ENCODE measurements around the gene CDC25A.
"Not testable (repeated sequence)": the region's sequence is repeated elsewhere in the genome, so short reads cannot be mapped to it uniquely, and the experiment has no call there.

CDC25A gene

GRCh38 chr3:48188266-48189201 is at the start of gene CDC25A:
Gene CDC25A, minus strand, starts transcription at chr3:48188417. Its CDS starts 470 bp downstream, at chr3:48187947.
- peak; percentile 99 for DNase-seq

GRCh38 chr3:48236531-48236930 is 48.3 kb upstream of the CDC25A start:
- no peak for DNase-seq

- no peak for DNase-seq
Observed at GRCh38 chr3:48233542-48233941, 45.3 kb upstream of the CDC25A start.

- DNase-seq = peak; percentile 32
Observed at GRCh38 chr3:48232734-48233133, 44.5 kb upstream of the CDC25A start.

- DNase-seq = no peak
Observed at GRCh38 chr3:48232232-48232631, 44.0 kb upstream of the CDC25A start.

- DNase-seq = no peak
Observed at GRCh38 chr3:48226939-48227338, 38.7 kb upstream of the CDC25A start.

- DNase-seq = no peak
Observed at GRCh38 chr3:48225587-48225986, 37.4 kb upstream of the CDC25A start.

- peak; percentile 8 for DNase-seq
Observed at GRCh38 chr3:48222616-48223513, 34.6 kb upstream of the CDC25A start, which contains the start of gene CAMP. Gene CAMP, plus strand, starts transcription at chr3:48223495. Its CDS starts 17 bp downstream, at chr3:48223512.

GRCh38 chr3:48220746-48221145 is 32.5 kb upstream of the CDC25A start:
- no peak for DNase-seq

- no peak for DNase-seq
Observed at GRCh38 chr3:48219543-48219942, 31.3 kb upstream of the CDC25A start.

- DNase-seq = no peak
Observed at GRCh38 chr3:48218537-48218936, 30.3 kb upstream of the CDC25A start.

- DNase-seq = no peak
Observed at GRCh38 chr3:48217449-48217848, 29.2 kb upstream of the CDC25A start.

GRCh38 chr3:48215876-48216275 is 27.7 kb upstream of the CDC25A start:
- DNase-seq = no peak

GRCh38 chr3:48215466-48215865 is 27.2 kb upstream of the CDC25A start:
- no peak for DNase-seq

- DNase-seq = no peak
Observed at GRCh38 chr3:48215019-48215418, 26.8 kb upstream of the CDC25A start.

- no peak for DNase-seq
Observed at GRCh38 chr3:48214225-48214624, 26.0 kb upstream of the CDC25A start.

GRCh38 chr3:48211776-48212175 is 23.6 kb upstream of the CDC25A start:
- not testable (repeated sequence) for DNase-seq

- not testable (repeated sequence) for DNase-seq
Observed at GRCh38 chr3:48210534-48210933, 22.3 kb upstream of the CDC25A start.

- no peak for DNase-seq
Observed at GRCh38 chr3:48209445-48209844, 21.2 kb upstream of the CDC25A start.

GRCh38 chr3:48208076-48208475 is 19.9 kb upstream of the CDC25A start:
- no peak for DNase-seq

GRCh38 chr3:48202632-48203031 is 14.4 kb upstream of the CDC25A start:
- no peak for DNase-seq

- DNase-seq = no peak
Observed at GRCh38 chr3:48199117-48199516, 10.9 kb upstream of the CDC25A start.

- DNase-seq = no peak
Observed at GRCh38 chr3:48196611-48197010, 8.4 kb upstream of the CDC25A start.
